ENCODE data around the gene SNX3.

The SNX3 gene

DNA sequence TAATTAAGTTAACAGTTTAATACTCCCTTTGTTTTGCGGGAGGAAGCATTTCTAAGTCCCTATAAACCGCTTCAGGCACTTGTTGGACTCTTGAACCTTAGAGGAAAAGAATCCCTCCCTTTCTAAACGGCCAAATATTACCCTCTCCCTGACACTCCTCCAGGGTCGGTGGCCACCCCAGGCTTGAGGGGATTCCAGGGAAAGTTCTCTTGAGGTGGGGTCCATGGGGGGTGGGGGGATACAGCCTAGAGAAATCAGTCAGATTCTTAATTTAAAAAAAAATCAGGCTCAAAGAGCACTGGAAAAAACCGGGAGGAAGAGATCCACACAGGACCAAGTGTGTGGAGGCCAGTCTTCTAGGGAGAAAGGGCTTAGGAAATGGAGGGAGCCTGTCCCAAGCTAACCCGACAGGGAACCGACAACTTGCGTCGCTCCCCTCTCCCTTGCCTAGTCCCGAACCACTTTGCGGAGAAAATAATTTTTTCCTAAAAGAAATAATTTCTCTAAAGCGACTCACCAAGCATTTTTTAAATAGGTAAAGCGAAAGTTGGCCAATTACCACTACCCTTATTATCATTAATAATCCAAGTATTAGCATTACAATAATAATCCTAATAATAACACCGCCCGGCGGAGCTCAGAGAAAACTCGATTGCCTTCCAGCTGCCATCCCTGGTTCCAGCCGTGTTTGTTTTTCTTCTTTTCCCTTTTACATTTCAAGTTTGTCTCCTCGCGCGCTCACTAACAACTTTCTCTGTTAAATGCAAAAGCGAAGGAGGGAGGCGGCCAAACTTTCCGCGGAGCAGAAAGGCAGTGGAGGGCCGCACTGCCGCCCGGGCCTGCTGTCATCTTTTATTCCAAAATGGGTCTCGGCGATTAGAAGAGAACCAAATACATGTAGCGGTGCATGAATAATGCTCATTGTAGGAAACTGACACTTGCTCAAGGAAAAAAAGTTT is 90.2 kb downstream of the SNX3 start:
- DNase-seq (ENCODE audit: low spot score), result no peak

DNA sequence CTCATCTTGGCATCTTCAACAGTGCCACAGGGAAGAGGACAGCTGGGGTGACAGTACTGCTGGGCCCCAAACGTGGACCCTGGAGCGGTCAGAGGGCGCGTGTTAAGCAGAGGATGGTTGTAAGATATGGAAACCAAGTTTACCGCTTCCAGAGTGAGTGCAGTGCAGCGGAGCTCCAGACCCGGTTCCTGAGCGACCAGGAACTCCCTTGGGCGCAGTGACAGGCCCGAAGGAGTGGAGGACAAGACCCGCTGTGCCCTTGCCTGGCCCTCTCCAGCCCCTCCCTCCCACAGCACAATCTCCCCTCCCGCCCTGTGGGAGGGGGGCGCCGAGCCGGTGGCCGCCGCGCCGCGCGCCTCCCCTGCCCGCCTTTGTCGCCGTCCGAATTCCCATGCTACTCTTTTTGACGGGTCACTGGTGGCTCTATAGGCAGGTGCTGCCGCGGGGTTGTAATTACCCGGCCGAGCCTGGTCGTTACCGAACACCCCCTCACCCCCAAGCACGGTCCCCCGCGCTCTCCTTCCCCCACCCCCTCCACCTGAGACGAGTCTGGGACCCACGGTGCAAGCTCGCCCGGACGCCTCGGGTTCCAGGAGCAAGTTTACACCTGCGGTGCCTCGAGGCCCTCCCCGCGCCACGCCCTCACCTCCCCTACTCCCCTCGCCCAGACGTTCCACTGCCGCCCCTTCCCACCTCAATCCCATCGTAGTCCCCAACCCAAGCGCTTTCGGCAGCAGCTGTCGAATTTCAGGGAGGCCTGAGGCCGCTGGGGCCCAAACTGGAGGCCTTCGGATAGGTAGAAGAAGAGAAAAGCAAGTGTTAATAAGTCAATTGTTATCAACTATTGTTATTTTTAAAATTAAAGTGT is 91.1 kb downstream of the SNX3 start:
- no peak for DNase-seq (ENCODE audit: low spot score)

DNA sequence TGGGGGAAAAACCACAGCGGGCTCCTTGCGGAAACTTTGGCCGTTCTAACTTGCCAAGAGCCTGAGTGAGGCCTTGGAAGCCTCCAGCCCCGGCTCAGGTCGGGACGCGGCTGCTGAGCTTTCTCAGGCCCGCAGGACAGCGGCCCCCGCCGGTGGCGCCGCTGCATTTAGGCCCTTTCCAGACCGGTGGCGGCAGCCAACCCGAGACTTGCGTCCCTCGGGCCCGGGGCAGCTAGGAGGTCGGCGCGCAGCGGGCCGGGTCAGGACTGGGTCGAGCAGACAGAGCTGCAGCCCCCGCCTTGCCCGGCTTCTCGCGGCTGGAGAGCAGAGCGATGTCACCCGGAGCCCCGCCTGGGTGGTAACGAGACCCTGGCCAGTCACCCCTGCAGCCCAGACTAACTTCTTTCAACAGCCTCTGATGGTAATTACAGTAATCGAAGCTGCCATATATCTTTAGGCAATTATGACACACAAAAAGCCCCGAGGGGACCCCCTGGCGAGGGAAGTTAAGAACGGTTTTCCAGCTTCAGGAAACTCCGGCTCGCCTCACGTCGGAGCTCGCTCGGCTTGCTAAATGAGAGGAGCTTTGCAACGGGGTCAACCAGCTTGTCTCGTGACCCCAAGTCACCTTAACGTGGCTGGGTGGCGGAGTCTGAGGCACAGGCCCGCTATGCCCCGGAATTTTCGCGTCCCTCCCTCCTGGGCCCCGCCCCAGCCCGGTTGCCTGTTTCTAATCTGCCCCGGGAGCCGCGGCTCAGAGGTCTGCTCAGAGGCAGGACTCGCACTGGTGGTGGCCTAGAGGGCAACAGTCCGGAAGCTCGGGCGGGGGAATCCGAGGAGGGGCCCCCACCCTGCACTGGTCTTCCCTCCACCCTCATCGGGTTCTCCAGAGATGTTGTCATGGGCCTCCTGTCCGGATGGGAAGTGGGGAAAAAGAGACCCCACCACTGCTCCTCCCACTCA is 92.1 kb downstream of the SNX3 start:
- no peak for DNase-seq (ENCODE audit: low spot score)

DNA sequence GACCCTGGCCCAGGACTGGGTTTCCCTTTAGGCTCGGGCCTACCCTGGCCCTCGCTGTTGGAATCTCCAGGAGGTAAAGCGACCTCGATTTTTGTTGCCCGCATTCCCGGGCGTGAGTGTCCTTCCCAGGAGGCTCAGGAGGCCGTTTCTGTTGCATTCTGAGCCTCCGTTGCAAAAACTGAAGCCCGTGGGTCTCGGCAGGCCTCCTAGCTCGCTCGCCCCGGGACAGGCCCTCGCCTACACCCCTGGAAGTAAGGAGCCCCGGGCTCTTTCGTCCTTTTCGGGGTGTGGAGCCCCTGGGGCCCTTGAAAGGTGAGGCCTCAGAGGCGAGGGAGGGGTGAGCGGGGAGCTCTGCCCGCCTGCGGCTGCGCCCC is 92.8 kb downstream of the SNX3 start:
- no peak for DNase-seq (ENCODE audit: low spot score)

DNA sequence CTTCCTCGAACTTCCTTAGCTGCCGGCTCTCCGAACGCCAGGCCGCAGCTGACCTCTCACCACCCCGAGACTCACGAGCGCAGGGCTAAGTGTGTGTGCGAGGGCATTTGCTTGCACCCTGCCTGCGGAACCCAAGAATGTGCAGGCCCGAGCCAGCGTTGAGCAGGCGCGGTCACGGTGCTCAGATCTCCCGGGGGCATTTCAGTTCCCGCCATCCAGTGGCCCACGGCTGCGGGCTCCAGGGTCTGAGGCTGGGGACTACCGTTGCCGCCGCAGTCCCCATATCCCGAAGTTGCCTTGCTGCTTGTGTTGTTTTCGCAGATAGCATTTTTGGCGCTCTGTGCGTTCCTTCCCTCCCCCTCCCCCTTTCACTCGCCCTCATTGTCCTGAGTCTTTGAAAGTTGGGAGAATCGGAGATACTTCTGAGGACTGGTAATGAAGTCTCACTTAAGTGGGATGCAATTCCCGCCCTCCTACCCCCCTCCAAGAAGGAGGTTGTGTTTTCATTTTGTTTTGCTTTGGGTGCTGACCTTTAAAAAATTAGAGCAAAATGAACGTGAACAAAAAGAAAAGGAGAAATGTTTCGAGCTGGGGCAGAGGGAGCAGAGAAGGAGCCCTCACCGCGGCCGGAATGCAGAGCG is 93.3 kb downstream of the SNX3 start:
- DNase-seq (ENCODE audit: low spot score), result no peak

DNA sequence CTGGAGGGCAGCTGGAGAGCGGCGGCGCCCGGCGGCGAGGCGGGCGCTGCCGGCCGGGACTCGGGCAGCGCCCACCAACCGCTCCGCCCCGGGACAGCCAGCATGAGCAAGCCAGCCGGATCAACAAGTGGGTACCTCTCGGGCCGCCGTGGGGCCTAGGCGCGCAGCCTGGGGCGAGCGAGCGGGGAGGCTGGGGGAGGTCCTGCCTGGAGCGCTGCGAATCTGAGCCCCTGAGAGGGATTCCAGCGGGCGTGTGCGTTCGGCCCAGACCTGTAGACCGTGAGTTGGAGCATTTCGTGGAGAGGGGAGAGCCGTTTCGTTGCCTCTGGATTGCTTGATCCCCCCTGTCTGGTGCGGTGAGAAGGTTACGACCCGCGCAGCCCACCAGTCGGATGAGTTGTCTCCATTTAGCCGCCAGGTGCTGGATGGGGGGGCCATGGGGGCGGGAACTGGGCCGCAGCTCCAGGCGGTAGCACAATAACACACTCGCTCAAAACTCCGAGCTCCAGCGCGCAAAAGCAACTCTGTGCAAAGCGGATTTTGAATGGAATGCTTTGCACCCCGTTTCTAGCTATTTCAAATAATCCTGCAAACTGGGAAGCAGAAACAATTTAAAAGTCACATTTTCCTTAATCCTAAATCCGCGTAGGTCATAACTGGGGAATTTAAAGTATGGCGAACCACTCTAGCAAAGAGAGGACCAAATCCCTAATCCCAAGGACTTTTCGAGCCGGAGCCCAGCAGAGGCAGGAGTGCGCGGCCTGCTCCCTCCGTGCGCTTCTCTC is 94.0 kb downstream of the SNX3 start:
- DNase-seq (ENCODE audit: low spot score), result no peak

DNA sequence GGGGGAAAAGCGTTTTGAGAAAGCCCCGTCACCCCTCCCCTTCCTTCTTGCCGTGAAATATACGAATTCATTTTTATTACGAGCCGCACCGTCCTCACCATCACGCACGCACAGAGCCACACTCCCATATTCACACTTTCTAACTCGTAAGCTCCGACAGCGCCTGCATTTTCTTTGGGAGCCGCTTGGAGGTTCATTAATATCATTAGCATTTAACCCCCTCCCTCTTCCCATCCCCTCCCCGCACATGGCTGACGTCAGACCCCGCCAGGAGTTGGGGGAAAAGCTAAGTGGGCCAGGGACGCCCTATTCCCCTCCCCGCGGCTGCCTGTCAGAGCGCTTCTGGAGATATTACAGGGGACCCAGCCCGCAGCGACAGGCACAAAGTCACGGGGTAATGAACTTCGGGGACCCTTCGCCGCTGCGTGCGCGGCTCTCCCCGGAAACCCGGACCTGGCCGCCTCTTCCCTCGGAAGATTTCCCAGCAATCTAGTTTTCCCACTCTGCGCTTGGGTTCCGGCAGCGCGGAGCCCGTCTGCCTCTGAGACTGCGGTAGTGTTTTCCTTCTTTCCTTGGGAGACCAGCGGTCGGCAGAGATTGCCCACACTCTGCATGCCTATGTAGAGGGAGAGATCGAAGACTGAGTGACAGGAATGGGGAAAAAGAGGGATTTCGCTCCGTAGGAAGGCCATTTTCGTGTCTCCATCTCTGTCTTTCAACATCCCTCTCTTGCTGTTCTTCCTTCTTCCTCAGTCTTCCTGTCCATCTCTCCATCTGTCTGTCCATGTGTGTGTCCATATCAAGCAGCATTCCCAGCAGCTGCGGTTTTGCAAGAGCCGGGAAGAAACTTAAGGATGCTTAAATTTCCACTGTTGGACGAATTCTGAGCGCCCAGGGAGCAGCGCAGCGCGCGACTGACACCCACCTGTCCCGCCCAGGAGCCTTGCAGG is 94.9 kb downstream of the SNX3 start, which contains the start of gene NR2E1:
Gene NR2E1, plus strand, starts transcription at position 309 of the 950 bp plus-strand sequence. CDS start 744 bp downstream, outside the sequence.
- DNase-seq (ENCODE audit: low spot score), result peak; percentile 59

DNA sequence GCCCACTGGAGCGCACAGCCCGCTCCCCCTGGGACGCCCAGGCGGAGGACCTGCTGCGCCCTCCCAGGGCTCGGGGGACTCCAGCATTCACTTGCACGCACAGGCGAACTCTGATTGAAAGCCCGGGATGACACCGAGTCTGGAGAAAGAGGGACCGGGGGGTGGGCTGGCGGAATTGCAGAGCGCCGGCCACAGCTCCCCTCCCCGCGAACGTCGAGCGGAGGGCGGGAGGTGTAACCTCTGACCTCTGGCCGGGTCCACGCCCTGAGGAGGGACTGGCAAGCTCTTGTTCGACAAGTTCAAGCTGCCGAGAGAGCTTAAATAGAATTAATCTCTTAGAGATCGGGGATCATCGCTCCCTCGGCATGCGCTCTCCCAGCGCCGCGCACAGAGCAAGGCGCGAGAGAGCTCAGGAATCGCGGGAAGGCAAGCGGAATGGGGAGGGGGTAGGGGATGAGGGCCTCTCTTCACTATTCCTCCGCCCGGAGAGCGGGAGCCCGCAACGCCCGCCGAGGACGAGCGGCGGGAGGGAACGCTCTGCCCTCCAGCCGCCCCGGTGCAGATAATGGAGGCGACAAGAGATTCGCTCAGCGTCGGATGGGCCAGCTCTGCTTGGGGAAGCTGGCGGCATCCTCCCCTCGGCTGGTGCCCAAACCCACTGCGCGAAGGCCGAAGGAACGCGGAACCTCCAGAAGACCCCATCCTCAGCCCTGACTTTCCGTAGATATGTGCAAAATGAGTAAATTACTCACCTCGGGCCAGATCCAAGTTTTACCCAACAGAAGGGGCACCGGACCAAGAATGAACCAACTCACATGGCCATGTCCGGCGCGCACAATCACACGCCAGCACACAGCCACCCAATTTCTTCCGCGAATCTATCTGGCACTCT is 95.8 kb downstream of the SNX3 start:
- DNase-seq (ENCODE audit: low spot score), result no peak

DNA sequence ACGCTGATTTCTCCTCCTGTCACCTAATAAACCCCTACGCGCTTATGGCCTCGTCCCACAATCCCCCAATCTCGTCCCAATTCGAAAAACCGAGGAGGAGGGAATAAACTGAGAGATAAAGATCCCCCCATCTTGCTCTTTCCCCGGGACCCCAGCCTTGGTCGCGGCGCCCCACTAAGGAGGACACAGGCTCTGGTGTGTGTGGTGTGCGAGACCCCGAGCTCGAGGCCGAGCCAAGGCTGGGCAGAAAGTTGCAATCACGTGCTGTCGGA is 96.4 kb downstream of the SNX3 start:
- DNase-seq (ENCODE audit: low spot score), result no peak

DNA sequence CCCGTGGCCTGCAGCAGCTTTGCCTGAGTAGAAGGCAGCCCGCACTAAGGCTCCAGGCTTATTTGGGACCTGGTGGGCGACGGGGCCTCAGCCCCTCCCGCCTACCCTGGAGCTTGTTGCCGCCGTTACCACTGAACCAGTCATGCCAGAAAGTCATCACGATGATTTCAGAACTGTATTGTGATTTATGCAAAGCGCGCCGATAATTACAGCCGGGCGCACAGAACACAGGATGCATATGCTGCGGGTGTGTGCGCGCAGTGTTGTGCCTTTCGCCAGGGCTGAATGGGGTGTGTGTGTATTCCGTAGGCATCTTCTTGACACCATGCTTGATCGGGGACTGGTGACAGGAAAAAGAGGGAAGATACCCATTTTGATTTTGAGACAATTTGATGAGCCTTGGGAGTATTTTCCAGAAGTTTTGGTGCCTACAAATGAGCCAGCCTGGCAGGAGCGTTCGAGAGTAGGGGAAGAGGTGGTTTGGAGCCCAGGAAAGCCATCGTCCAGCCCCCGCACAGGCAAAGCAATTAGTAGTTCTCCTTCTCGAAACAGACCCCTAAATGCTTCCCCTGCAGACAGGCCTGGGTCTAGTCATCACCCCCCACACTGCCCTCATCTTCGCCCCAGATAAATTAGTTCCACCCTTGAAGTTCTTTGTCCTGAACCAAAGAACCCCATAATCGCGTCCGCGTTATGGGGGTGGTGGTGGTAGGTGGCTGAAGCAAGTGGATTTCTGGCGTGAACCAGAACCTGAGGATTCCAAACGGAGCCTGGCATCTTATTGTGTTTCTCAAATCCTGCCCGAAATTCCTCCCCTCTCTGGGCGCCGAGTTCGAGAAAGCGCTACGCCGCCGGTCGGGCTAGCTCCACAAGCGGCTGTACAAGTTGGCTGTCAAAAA is 96.9 kb downstream of the SNX3 start:
- DNase-seq (ENCODE audit: low spot score), result no peak

DNA sequence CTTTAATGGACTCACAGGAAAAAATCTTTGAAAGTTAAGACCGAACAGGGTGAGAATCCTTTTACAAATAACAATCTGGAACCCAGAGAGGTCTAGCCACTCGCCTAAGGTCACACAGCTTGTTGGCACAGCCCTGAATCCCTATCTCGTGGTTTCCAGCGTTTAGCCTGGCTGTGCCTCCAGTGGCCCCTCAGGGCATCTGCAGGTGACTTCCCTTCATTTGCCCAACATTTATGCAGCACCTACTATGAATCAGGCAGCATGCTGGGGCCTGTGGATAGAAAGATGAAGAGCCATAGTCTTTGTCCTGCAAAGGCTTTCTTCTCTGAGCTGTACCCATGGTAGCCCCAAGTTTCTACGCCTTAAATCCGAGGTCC is 97.6 kb downstream of the SNX3 start:
- no peak for DNase-seq (ENCODE audit: low spot score)

DNA sequence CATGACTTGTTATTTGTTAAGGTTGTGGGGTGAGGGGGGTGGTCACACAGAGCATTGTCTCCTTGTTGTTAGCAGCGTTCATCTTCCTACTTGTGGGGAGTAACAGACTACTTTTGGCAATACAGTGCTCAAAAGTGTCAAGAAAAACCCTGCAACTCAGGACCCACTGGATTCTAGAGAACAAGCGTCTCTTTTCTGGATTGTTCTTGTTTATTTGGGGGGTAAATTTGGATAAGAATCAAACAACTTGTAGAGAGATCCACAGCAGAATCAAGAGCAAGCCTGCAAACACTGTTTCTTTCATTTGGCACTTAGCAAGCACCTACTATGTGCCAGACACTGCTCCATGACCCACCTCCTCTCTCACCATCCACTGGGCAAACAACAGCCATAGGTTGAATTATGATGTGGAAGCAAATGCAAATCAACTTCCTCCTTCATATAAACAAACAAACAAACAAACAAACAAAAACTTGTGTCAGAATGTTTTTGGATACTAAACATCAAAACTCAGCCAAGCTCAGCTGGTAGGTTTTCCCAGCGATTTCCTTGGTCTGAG is 99.0 kb downstream of the SNX3 start:
- DNase-seq (ENCODE audit: low spot score), result no peak

Measured in putamen (tissue), 1 donor.